ENCODE data around the gene ITGA2B. TPM values are rescaled to one million over a fixed set of nuclear protein-coding genes. Genes with fewer than 3 reads are reported as not detected.
"Not testable (repeated sequence)": the region's sequence is repeated elsewhere in the genome, so short reads cannot be mapped to it uniquely, and the experiment has no call there.

The ITGA2B gene
- total and polyA plus RNA-seq, 5 donors from 2014 or later, result 19.5 TPM; not detected in 4

DNA sequence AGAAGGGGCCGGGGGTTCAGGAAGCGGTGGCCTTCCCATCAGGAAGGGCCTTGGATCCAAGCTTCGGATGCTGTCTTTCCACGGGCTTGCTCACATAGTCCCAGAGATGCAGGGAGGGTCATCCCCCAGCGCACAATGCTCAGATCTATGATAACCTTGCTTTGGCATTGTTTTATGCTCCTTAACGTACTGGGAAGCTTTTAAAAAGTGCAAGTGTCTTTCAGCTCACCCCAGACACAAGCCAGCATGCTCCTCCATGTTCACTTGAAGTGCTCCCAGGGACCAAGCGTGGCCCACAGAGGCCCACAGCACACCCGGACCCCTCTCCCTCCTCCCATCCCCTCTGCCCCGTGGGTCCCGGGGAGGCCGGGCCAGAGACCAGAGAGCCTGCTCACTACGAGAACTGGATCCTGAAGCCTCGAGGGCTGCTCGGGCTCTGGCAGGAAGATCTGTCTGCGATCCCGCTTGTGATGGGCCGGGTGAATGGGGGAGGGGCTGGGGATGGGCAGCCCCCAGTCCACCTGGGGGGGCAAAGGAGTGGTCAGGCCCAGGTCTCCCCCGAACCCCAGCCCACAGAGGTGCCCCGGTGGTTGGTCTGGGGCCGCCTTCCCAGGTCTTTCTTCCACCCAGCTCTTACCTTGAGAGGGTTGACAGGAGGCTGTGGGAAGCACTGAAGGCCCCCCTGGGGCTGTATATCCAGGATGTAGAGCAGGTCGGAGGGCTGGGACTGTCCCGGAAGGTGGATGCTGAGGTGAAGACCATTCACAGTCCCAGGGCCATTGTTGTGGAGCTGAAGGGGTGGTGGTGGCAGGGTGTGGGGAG is 14.0 kb downstream of the ITGA2B start:
- ATAC-seq (ENCODE audit: low read depth in 2 of 2) (no peak), DNase-seq (no peak)
- Mint-ChIP-seq H3K9me3 (no peaks in the 10 kb centered on the region), H3K27me3 (peaks cover 40% of the 10 kb centered on the region), H3K4me3 (no peak overlapping the region), H3K27ac (no peak overlapping the region), H3K4me1 (peaks cover 0 to 9% (median 0%) of the 10 kb centered on the region in 4 donors), H3K36me3 (no peaks in the 10 kb centered on the region)
- no peaks in the 10 kb centered on the region for H3K36me3 ChIP-seq (ENCODE audit: control insufficient read depth, insufficient read depth, low read length)
- no peaks in the 10 kb centered on the region for H3K27me3 ChIP-seq (ENCODE audit: control insufficient read depth, insufficient read depth, low read length)
- no peak overlapping the region for H3K27ac ChIP-seq (ENCODE audit: insufficient read depth, low read length, poor library complexity, severe bottlenecking)
- no peaks in the 10 kb centered on the region for H3K4me1 ChIP-seq (ENCODE audit: control insufficient read depth, insufficient read depth, low read length, poor library complexity, severe bottlenecking)
- no peak overlapping the region for H3K4me3 ChIP-seq (ENCODE audit: low read depth, low read length)
- H3K9me3 ChIP-seq (ENCODE audit: control insufficient read depth in 2 of 2, low read length in 2 of 2), result no peaks in the 10 kb centered on the region

GRCh38 chr17:44374306-44375195 is 14.9 kb downstream of the ITGA2B start:
- ATAC-seq (ENCODE audit: low read depth in 2 of 2) (no peak), DNase-seq (no peak)
- peaks cover 0 to 13% (median 3%) of the 10 kb centered on the region in 4 donors for H3K4me1 Mint-ChIP-seq
- H3K27me3 Mint-ChIP-seq, result peaks cover 40% of the 10 kb centered on the region
- no peaks in the 10 kb centered on the region for H3K9me3 ChIP-seq (ENCODE audit: control insufficient read depth in 2 of 2, low read length in 2 of 2)
- no peak overlapping the region for H3K27ac Mint-ChIP-seq
- no peaks in the 10 kb centered on the region for H3K36me3 Mint-ChIP-seq
- no peaks in the 10 kb centered on the region for H3K27me3 ChIP-seq (ENCODE audit: control insufficient read depth, insufficient read depth, low read length)
- no peak overlapping the region for H3K4me3 ChIP-seq (ENCODE audit: low read depth, low read length)
- H3K9me3 Mint-ChIP-seq, result no peaks in the 10 kb centered on the region
- no peaks in the 10 kb centered on the region for H3K36me3 ChIP-seq (ENCODE audit: control insufficient read depth, insufficient read depth, low read length)
- no peak overlapping the region for H3K4me3 Mint-ChIP-seq
- H3K27ac ChIP-seq (ENCODE audit: insufficient read depth, low read length, poor library complexity, severe bottlenecking), result no peak overlapping the region
- no peaks in the 10 kb centered on the region for H3K4me1 ChIP-seq (ENCODE audit: control insufficient read depth, insufficient read depth, low read length, poor library complexity, severe bottlenecking)

DNA sequence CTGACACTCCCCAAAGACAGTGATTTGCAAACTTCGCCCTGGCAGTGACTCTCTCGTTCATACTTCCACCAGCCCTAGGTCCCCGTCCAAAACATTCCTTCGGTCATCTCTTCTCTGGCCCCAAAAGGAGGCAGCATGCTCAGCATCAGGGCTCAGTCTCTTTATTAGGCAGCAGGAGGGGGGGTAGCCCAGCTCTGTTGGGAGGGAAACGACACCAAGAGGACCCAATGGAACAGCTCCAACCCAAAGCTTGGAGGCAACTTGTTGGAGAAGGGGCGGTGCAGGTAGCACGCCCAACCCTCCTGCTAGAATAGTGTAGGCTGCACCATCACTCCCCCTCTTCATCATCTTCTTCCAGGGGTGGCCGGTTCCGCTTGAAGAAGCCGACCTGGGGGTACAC is 17.4 kb downstream of the ITGA2B start:
- Mint-ChIP-seq H3K4me1 (peaks cover 0 to 15% (median 5%) of the 10 kb centered on the region in 4 donors), H3K36me3 (no peaks in the 10 kb centered on the region), H3K9me3 (peaks cover 0 to 1% (median 0%) of the 10 kb centered on the region in 7 donors), H3K27me3 (peaks cover 36% of the 10 kb centered on the region), H3K27ac (no peak overlapping the region), H3K4me3 (peak overlapping the region in 1 of 4 donors; percentile 36)
- Histone ChIP-seq H3K4me3 (ENCODE audit: low read depth, low read length) (no peak overlapping the region), H3K27me3 (ENCODE audit: control insufficient read depth, insufficient read depth, low read length) (no peaks in the 10 kb centered on the region), H3K9me3 (ENCODE audit: control insufficient read depth in 2 of 2, low read length in 2 of 2) (no peaks in the 10 kb centered on the region), H3K27ac (ENCODE audit: insufficient read depth, low read length, poor library complexity, severe bottlenecking) (no peak overlapping the region), H3K36me3 (ENCODE audit: control insufficient read depth, insufficient read depth, low read length) (no peaks in the 10 kb centered on the region), H3K4me1 (ENCODE audit: control insufficient read depth, insufficient read depth, low read length, poor library complexity, severe bottlenecking) (no peaks in the 10 kb centered on the region)
- no peak for DNase-seq
- ATAC-seq (ENCODE audit: low read depth in 2 of 2), result no peak

GRCh38 chr17:44369414-44370023 is 19.9 kb downstream of the ITGA2B start:
- H3K4me1 ChIP-seq (ENCODE audit: control insufficient read depth, insufficient read depth, low read length, poor library complexity, severe bottlenecking); H3K9me3 ChIP-seq (ENCODE audit: control insufficient read depth in 2 of 2, low read length in 2 of 2); H3K36me3 Mint-ChIP-seq; H3K9me3 Mint-ChIP-seq; H3K27me3 ChIP-seq (ENCODE audit: control insufficient read depth, insufficient read depth, low read length); H3K27ac ChIP-seq (ENCODE audit: insufficient read depth, low read length, poor library complexity, severe bottlenecking); ATAC-seq (ENCODE audit: low read depth in 2 of 2); H3K36me3 ChIP-seq (ENCODE audit: control insufficient read depth, insufficient read depth, low read length); H3K4me3 ChIP-seq (ENCODE audit: low read depth, low read length): not testable (repeated sequence)
- Mint-ChIP-seq H3K4me3 (peak overlapping the region in 3 of 4 donors; percentile 69 to 78 (median 75)), H3K27ac (peak overlapping the region in 1 of 3 donors; percentile 60), H3K4me1 (peaks cover 0 to 15% (median 6%) of the 10 kb centered on the region in 4 donors), H3K27me3 (peaks cover 47% of the 10 kb centered on the region)
- peak in 1 of 3 donors; percentile 44 for DNase-seq

DNA sequence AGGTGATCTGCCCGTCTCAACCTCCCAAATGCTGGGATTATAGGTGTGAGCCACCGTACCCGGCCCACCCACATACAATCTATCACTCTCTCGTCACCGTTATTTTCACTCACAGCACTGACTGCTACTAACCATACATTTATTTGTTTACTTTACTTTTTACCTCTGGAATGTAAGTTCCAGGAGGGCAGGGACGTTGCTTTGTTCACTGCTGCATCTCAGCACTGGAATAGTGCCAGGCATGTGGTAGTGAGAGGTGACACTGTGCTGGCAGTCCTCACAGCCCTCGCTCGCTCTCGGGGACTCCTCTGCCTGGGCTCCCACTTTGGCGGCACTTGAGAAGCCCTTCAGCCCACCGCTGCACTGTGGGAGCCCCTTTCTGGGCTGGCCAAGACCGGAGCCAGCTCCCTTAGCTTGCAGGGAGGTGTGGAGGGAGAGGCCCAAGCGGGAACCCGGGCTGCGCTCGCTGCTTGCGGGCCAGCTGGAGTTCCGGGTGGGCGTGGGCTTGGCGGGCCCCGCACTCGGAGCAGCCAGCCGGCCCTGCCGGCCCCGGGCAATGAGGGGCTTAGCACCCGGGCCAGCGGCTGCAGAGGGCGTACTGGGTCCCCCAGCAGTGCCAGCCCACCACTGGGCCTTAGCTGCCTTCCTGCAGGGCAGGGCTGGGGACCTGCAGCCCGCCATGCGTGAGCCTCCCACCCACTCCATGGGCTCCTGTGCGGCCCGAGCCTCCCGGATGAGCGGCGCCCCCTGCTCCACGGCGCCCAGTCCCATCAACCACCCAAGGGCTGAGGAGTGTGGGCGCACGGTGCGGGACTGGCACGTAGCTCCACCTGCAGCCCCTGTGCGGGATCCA is 20.8 kb downstream of the ITGA2B start:
- not testable (repeated sequence) for H3K36me3 ChIP-seq (ENCODE audit: control insufficient read depth, insufficient read depth, low read length); H3K27ac Mint-ChIP-seq; ATAC-seq (ENCODE audit: low read depth in 2 of 2); H3K36me3 Mint-ChIP-seq; H3K4me3 ChIP-seq (ENCODE audit: low read depth, low read length); H3K9me3 ChIP-seq (ENCODE audit: control insufficient read depth in 2 of 2, low read length in 2 of 2); H3K4me1 ChIP-seq (ENCODE audit: control insufficient read depth, insufficient read depth, low read length, poor library complexity, severe bottlenecking); H3K9me3 Mint-ChIP-seq; H3K4me3 Mint-ChIP-seq; DNase-seq; H3K27me3 ChIP-seq (ENCODE audit: control insufficient read depth, insufficient read depth, low read length); H3K27ac ChIP-seq (ENCODE audit: insufficient read depth, low read length, poor library complexity, severe bottlenecking)
- Mint-ChIP-seq H3K27me3 (peaks cover 44% of the 10 kb centered on the region), H3K4me1 (peaks cover 0 to 15% (median 6%) of the 10 kb centered on the region in 4 donors)

DNA sequence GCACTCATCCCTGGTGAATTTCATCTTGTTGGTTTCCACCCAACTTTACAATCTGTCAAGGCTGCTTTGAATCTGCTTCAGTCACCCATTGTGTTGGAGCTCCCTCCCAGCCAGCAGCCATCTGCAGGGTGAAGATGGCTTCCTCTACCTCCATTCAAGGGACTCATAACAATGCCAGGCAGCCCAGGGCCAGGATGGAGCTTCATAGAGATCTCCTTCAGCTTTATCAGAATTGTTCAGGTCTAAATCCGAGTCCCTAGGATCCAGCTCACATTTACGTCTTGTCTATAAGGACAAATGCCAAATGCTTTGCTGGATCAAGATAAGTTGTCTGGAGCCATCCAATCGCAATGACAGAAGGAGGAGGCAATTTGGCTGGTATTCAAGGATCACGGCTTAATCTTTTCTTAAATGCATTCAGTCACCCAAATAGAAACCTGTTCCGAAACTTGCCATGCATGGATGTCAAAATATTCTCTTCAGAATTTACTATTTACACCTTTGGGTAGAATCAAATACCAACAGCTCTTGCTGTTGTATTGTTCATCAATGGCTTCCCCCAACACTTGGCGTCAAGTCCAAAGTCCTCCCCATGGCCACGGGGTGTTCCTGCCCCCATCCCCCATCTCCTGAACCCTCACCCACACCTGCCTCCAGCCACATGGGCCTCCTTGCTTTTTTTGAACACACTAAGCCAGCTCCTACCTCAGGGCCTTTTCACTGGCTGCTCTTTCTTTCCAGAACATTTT is 22.0 kb downstream of the ITGA2B start:
- Histone ChIP-seq H3K27me3 (ENCODE audit: control insufficient read depth, insufficient read depth, low read length) (no peaks in the 10 kb centered on the region), H3K4me3 (ENCODE audit: low read depth, low read length) (no peak overlapping the region), H3K4me1 (ENCODE audit: control insufficient read depth, insufficient read depth, low read length, poor library complexity, severe bottlenecking) (peaks cover 14% of the 10 kb centered on the region), H3K36me3 (ENCODE audit: control insufficient read depth, insufficient read depth, low read length) (no peaks in the 10 kb centered on the region), H3K27ac (ENCODE audit: insufficient read depth, low read length, poor library complexity, severe bottlenecking) (no peak overlapping the region), H3K9me3 (ENCODE audit: control insufficient read depth in 2 of 2, low read length in 2 of 2) (no peaks in the 10 kb centered on the region)
- H3K27ac Mint-ChIP-seq, result peak overlapping the region in 1 of 3 donors; percentile 18
- H3K4me3 Mint-ChIP-seq, result peak overlapping the region in 1 of 4 donors; percentile 22
- H3K36me3 Mint-ChIP-seq, result no peaks in the 10 kb centered on the region
- H3K27me3 Mint-ChIP-seq, result peaks cover 33% of the 10 kb centered on the region
- peaks cover 0 to 14% (median 7%) of the 10 kb centered on the region in 4 donors for H3K4me1 Mint-ChIP-seq
- DNase-seq (no peak), ATAC-seq (ENCODE audit: low read depth in 2 of 2) (no peak)
- H3K9me3 Mint-ChIP-seq, result peaks cover 0 to 2% (median 0%) of the 10 kb centered on the region in 7 donors
